Measurements from ENCODE around the gene SGMS2.

SGMS2 gene

GRCh38 chr4:107843391-107843790 lies 18.7 kb downstream of the SGMS2 start:
- Histone ChIP-seq H3K36me3 (ENCODE audit: control insufficient read depth in 5 of 5, insufficient read depth in 5 of 5, low read length in 5 of 5) (no peaks in the 10 kb centered on the region), H3K9ac (ENCODE audit: low read length in 5 of 5) (no peak overlapping the region), H3K4me3 (ENCODE audit: low read depth in 1 of 5, low read length in 5 of 5) (no peak overlapping the region), H3K4me1 (ENCODE audit: control insufficient read depth in 5 of 5, insufficient read depth in 5 of 5, low read length in 5 of 5) (peaks cover 0 to 7% (median 4%) of the 10 kb centered on the region in 5 donors), H3K27me3 (ENCODE audit: control insufficient read depth in 5 of 5, insufficient read depth in 4 of 5, low read length in 5 of 5) (no peaks in the 10 kb centered on the region), H3K27ac (ENCODE audit: low read depth, low read length) (no peak overlapping the region), H3K9me3 (ENCODE audit: control insufficient read depth in 5 of 5, low read length in 5 of 5) (no peaks in the 10 kb centered on the region)

GRCh38 chr4:107845681-107846080 lies 20.9 kb downstream of the SGMS2 start:
- Histone ChIP-seq H3K4me3 (ENCODE audit: low read depth in 1 of 5, low read length in 5 of 5) (no peak overlapping the region), H3K27me3 (ENCODE audit: control insufficient read depth in 5 of 5, insufficient read depth in 4 of 5, low read length in 5 of 5) (no peaks in the 10 kb centered on the region), H3K27ac (ENCODE audit: low read depth, low read length) (no peak overlapping the region), H3K36me3 (ENCODE audit: control insufficient read depth in 5 of 5, insufficient read depth in 5 of 5, low read length in 5 of 5) (no peaks in the 10 kb centered on the region), H3K9ac (ENCODE audit: low read length in 5 of 5) (no peak overlapping the region), H3K4me1 (ENCODE audit: control insufficient read depth in 5 of 5, insufficient read depth in 5 of 5, low read length in 5 of 5) (no peaks in the 10 kb centered on the region), H3K9me3 (ENCODE audit: control insufficient read depth in 5 of 5, low read length in 5 of 5) (no peaks in the 10 kb centered on the region)

- no peaks in the 10 kb centered on the region for H3K9me3 ChIP-seq (ENCODE audit: control insufficient read depth in 5 of 5, low read length in 5 of 5)
Observed at GRCh38 chr4:107850438-107850837, 25.7 kb downstream of the SGMS2 start.

GRCh38 chr4:107853444-107854355 lies 29.0 kb downstream of the SGMS2 start:
- H3K4me3 ChIP-seq (ENCODE audit: low read depth in 1 of 5, low read length in 5 of 5): peak overlapping the region; percentile 3 to 44 (median 15)
- H3K4me1 ChIP-seq (ENCODE audit: control insufficient read depth in 5 of 5, insufficient read depth in 5 of 5, low read length in 5 of 5): peaks cover 0 to 22% (median 15%) of the 10 kb centered on the region in 5 donors
- peaks cover 0 to 2% (median 0%) of the 10 kb centered on the region in 5 donors for H3K36me3 ChIP-seq (ENCODE audit: control insufficient read depth in 5 of 5, insufficient read depth in 5 of 5, low read length in 5 of 5)
- no peak overlapping the region for H3K9ac ChIP-seq (ENCODE audit: low read length in 5 of 5)
- no peak overlapping the region for H3K27ac ChIP-seq (ENCODE audit: low read depth, low read length)
- no peaks in the 10 kb centered on the region for H3K27me3 ChIP-seq (ENCODE audit: control insufficient read depth in 5 of 5, insufficient read depth in 4 of 5, low read length in 5 of 5)
- no peaks in the 10 kb centered on the region for H3K9me3 ChIP-seq (ENCODE audit: control insufficient read depth in 5 of 5, low read length in 5 of 5)

More at GRCh38 chr4:107850438-107850837, 25.7 kb downstream of the SGMS2 start:
- Histone ChIP-seq H3K27ac (ENCODE audit: low read depth, low read length) (no peak overlapping the region), H3K27me3 (ENCODE audit: control insufficient read depth in 5 of 5, insufficient read depth in 4 of 5, low read length in 5 of 5) (no peaks in the 10 kb centered on the region), H3K36me3 (ENCODE audit: control insufficient read depth in 5 of 5, insufficient read depth in 5 of 5, low read length in 5 of 5) (no peaks in the 10 kb centered on the region), H3K4me3 (ENCODE audit: low read depth in 1 of 5, low read length in 5 of 5) (no peak overlapping the region), H3K4me1 (ENCODE audit: control insufficient read depth in 5 of 5, insufficient read depth in 5 of 5, low read length in 5 of 5) (peaks cover 0 to 22% (median 15%) of the 10 kb centered on the region in 5 donors), H3K9ac (ENCODE audit: low read length in 5 of 5) (no peak overlapping the region)

GRCh38 chr4:107854356-107855022 lies 29.8 kb downstream of the SGMS2 start:
- H3K9me3 ChIP-seq (ENCODE audit: control insufficient read depth in 5 of 5, low read length in 5 of 5): no peaks in the 10 kb centered on the region
- no peak overlapping the region for H3K9ac ChIP-seq (ENCODE audit: low read length in 5 of 5)
- no peak overlapping the region for H3K27ac ChIP-seq (ENCODE audit: low read depth, low read length)
- peaks cover 0 to 22% (median 15%) of the 10 kb centered on the region in 5 donors for H3K4me1 ChIP-seq (ENCODE audit: control insufficient read depth in 5 of 5, insufficient read depth in 5 of 5, low read length in 5 of 5)
- no peaks in the 10 kb centered on the region for H3K27me3 ChIP-seq (ENCODE audit: control insufficient read depth in 5 of 5, insufficient read depth in 4 of 5, low read length in 5 of 5)
- H3K36me3 ChIP-seq (ENCODE audit: control insufficient read depth in 5 of 5, insufficient read depth in 5 of 5, low read length in 5 of 5): peaks cover 0 to 2% (median 0%) of the 10 kb centered on the region in 5 donors
- H3K4me3 ChIP-seq (ENCODE audit: low read depth in 1 of 5, low read length in 5 of 5): peak overlapping the region; percentile 3 to 44 (median 23)

- no peaks in the 10 kb centered on the region for H3K9me3 ChIP-seq (ENCODE audit: control insufficient read depth in 5 of 5, low read length in 5 of 5)
- H3K4me1 ChIP-seq (ENCODE audit: control insufficient read depth in 5 of 5, insufficient read depth in 5 of 5, low read length in 5 of 5): peaks cover 0 to 22% (median 15%) of the 10 kb centered on the region in 5 donors
- no peaks in the 10 kb centered on the region for H3K27me3 ChIP-seq (ENCODE audit: control insufficient read depth in 5 of 5, insufficient read depth in 4 of 5, low read length in 5 of 5)
- no peak overlapping the region for H3K27ac ChIP-seq (ENCODE audit: low read depth, low read length)
- H3K36me3 ChIP-seq (ENCODE audit: control insufficient read depth in 5 of 5, insufficient read depth in 5 of 5, low read length in 5 of 5): peaks cover 0 to 2% (median 0%) of the 10 kb centered on the region in 5 donors
- H3K9ac ChIP-seq (ENCODE audit: low read length in 5 of 5): no peak overlapping the region
- no peak overlapping the region for H3K4me3 ChIP-seq (ENCODE audit: low read depth in 1 of 5, low read length in 5 of 5)
Observed at GRCh38 chr4:107855723-107856122, 31.0 kb downstream of the SGMS2 start.

- H3K4me3 ChIP-seq (ENCODE audit: low read depth in 1 of 5, low read length in 5 of 5): no peak overlapping the region
- no peaks in the 10 kb centered on the region for H3K27me3 ChIP-seq (ENCODE audit: control insufficient read depth in 5 of 5, insufficient read depth in 4 of 5, low read length in 5 of 5)
- H3K4me1 ChIP-seq (ENCODE audit: control insufficient read depth in 5 of 5, insufficient read depth in 5 of 5, low read length in 5 of 5): peaks cover 0 to 22% (median 15%) of the 10 kb centered on the region in 5 donors
- H3K9ac ChIP-seq (ENCODE audit: low read length in 5 of 5): no peak overlapping the region
- no peak overlapping the region for H3K27ac ChIP-seq (ENCODE audit: low read depth, low read length)
- no peaks in the 10 kb centered on the region for H3K9me3 ChIP-seq (ENCODE audit: control insufficient read depth in 5 of 5, low read length in 5 of 5)
- peaks cover 0 to 2% (median 0%) of the 10 kb centered on the region in 5 donors for H3K36me3 ChIP-seq (ENCODE audit: control insufficient read depth in 5 of 5, insufficient read depth in 5 of 5, low read length in 5 of 5)
Observed at GRCh38 chr4:107856901-107857300, 32.2 kb downstream of the SGMS2 start.

GRCh38 chr4:107857741-107858140 lies 33.0 kb downstream of the SGMS2 start:
- Histone ChIP-seq H3K4me3 (ENCODE audit: low read depth in 1 of 5, low read length in 5 of 5) (no peak overlapping the region), H3K4me1 (ENCODE audit: control insufficient read depth in 5 of 5, insufficient read depth in 5 of 5, low read length in 5 of 5) (peaks cover 0 to 22% (median 15%) of the 10 kb centered on the region in 5 donors), H3K9ac (ENCODE audit: low read length in 5 of 5) (no peak overlapping the region), H3K27ac (ENCODE audit: low read depth, low read length) (no peak overlapping the region), H3K9me3 (ENCODE audit: control insufficient read depth in 5 of 5, low read length in 5 of 5) (no peaks in the 10 kb centered on the region), H3K36me3 (ENCODE audit: control insufficient read depth in 5 of 5, insufficient read depth in 5 of 5, low read length in 5 of 5) (peaks cover 0 to 2% (median 0%) of the 10 kb centered on the region in 5 donors), H3K27me3 (ENCODE audit: control insufficient read depth in 5 of 5, insufficient read depth in 4 of 5, low read length in 5 of 5) (no peaks in the 10 kb centered on the region)

- no peak overlapping the region for H3K27ac ChIP-seq (ENCODE audit: low read depth, low read length)
Observed at GRCh38 chr4:107858158-107858742, 33.5 kb downstream of the SGMS2 start.

More at GRCh38 chr4:107858158-107858742, 33.5 kb downstream of the SGMS2 start:
- Histone ChIP-seq H3K4me1 (ENCODE audit: control insufficient read depth in 5 of 5, insufficient read depth in 5 of 5, low read length in 5 of 5) (peaks cover 0 to 22% (median 15%) of the 10 kb centered on the region in 5 donors), H3K9ac (ENCODE audit: low read length in 5 of 5) (no peak overlapping the region), H3K27me3 (ENCODE audit: control insufficient read depth in 5 of 5, insufficient read depth in 4 of 5, low read length in 5 of 5) (no peaks in the 10 kb centered on the region), H3K9me3 (ENCODE audit: control insufficient read depth in 5 of 5, low read length in 5 of 5) (no peaks in the 10 kb centered on the region), H3K4me3 (ENCODE audit: low read depth in 1 of 5, low read length in 5 of 5) (no peak overlapping the region), H3K36me3 (ENCODE audit: control insufficient read depth in 5 of 5, insufficient read depth in 5 of 5, low read length in 5 of 5) (peaks cover 0 to 2% (median 0%) of the 10 kb centered on the region in 5 donors)

Data from subcutaneous abdominal adipose tissue (tissue), 5 donors.